Stimulated activated naive CD8-positive, alpha-beta T cell treated with anti-CD3 and anti-CD28 coated beads, Interleukin-15, Interleukin-2, amounts not matched to agents 100 U/mL and 50 U/mL, for 24 hours (primary cell): ENCODE measurements around the gene NSF.
A peak's percentile ranks its signal among the peaks of the same experiment; 100 is the strongest.
"Not testable (repeated sequence)": the region's sequence is repeated elsewhere in the genome, so short reads cannot be mapped to it uniquely, and the experiment has no call there.

ENCODE experiments used
- ATAC-seq: fragments of 150-1000 bp; cut with Tn5 transposase; one replicate; pipeline ENCODE4 v1.10.0; 2021
- DNase-seq: peaks from one replicate; pipeline ENCODE4 v3.0.0; 2021

The NSF gene

DNA sequence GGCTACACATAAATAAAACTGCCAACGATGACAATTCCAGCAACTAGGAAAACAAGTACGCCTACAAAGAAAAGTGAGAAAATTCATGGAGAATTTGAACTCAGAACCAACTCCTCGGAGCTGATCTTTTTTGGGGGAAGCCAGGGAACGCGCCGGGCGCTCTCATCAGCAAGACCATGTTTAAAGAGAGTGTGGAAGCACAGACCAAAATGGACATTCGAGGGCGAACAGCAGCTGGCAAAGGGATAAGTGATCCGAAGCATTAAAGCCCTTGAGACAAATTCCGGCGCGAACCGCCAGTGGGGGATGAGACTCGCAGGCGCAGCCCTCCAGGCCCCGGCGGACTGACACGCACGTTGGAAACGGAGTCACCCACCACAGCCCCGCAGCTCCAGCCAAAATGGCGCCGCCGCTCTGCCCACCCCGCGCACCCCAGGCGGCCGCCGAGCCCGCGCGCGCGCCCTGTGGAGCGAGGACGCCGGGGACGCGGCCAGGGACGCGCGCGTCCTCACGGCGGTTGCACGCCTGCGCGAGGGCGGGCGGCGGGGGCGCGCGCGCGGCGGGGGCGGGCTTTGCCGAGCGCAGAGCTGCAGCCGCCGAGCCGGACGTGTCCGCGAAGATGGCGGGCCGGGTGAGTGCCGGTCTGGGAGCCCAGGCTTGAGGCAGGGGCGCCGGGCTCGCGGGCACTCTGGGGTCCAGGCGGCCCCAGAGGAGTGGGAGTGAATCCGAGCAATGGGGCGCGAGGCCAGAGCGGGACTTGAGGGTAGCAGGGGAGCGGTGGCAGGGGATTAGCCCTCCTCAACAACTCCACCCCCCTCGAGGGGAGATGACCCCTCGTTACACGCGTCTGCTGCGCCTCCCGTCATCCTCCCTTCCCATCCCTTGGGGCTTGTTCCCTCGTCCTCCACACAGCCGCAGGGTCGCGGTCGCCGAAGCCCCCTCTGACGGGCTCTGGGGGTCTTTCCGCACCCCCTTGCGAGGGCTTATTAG is at the start of gene NSF:
NSF (plus strand) TSS at position 513 of the 990 bp plus-strand sequence; CDS start at position 620, 107 bp downstream.
- DNase-seq: not testable (repeated sequence)
- ATAC-seq: peak; percentile 92

DNA sequence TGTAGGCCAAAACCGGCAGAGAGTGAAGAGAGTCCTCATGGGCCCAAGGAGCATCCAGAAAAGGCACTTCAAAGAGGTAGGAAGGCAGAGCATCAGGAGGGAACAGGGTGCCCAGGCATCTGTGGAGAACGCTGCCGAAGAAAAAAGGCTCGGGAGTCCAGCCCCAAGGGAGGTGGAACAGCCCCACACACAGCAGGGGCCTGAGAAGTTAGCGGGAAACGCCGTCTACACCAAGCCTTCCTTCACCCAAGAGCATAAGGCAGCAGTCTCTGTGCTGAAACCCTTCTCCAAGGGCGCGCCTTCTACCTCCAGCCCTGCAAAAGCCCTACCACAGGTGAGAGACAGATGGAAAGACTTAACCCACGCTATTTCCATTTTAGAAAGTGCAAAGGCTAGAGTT is 41.9 kb upstream of the NSF start:
- ATAC-seq, DNase-seq: not testable (repeated sequence)

DNA sequence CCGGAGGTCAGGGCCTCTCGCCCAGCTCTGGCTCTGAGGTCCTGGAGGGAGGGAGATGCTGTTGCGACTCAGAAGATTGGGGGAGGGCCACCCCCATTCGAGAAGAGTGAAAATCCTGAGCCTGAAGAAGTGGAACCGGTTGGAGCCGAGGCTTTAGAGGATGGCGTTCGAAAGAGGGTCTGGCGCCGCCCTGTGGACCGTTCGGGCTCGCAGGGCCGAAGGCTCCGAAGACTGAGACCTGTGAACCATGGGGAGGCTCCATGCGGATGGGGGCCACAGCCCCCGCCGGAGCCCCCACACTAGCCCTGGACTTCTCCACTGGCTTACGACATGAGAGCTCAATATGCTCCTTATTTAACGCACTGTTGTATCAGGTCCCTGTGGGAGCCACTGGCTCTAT is 31.3 kb upstream of the NSF start:
- not testable (repeated sequence) for ATAC-seq

DNA sequence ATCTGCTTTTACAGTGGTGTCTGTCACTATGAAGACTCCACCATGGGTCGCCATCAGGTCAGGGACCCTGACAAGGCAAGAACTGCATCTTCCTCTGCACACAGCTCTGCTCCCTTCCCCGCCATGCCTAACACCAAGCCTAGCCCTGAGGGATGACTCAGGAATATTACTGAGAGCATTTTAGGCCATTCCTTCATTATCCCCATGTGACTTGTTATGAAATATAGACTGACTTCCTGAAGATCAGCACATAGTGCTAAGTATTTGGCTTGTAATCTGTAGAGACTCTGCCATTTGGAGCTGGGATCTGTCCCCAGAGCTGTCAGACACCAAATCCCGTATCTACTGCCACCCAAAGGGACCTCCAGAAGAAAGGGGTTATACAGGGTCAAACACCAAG is 30.4 kb upstream of the NSF start:
- DNase-seq, ATAC-seq: not testable (repeated sequence)

More for the DNA sequence above, 31.3 kb upstream of the NSF start:
- DNase-seq: not testable (repeated sequence)

DNA sequence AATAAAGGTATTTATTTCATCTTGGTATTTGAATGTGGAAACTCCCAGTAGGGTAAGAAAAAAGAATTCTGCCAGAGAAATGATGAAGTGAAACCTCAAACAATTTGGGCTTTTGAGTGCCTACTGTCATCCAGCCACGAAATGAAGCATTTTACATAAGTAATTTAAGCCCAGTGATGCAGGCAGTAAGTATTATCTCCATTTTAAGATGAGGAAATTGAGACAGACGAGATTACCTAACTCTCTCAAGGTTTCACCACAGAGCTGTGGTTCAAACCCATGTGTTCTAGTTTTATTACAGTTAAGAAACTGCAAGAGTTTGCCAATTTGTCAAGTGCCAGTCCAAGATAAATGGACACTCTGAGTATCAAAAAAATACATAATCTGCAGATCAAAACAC is 24.2 kb upstream of the NSF start:
- ATAC-seq, DNase-seq: not testable (repeated sequence)

DNA sequence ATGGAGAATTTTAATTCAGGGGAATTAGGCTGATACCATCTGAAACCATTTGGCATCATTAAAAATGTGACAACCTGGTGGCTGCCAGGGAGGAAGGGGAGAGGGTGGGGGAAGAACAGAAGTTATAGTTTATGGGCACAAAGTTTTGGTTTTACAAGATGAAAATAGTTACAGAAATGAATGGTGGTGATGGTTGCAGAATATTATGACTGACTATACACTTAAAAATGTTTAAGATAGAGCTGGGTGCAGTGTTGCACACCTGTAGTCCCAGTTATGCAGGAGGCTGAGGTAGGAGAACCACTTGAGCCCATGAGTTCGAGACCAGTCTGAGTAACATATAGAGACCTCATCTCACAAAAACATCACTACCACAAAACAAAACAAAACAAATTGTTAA is 23.5 kb upstream of the NSF start:
- ATAC-seq: peak; percentile 23
- DNase-seq: not testable (repeated sequence)

DNA sequence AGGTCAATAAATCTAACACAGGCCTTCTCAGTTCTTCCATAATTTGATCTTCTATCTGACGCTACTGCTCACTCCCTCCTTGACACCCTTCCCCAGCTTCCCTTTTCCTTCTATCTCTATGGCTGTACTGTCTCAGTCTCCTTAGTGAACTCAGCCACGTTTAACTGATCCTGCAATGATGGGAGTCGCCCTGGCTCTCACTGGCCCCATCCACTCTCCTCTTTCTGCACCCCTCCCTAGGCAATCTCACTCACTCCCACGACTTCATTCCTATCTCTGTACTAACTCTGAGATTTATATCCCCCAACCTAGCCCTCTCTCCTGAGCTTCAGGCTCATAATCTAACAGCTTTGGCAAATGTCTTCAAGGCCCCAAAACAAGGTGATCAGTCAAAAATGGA is 18.7 kb upstream of the NSF start:
- not testable (repeated sequence) for DNase-seq, ATAC-seq

DNA sequence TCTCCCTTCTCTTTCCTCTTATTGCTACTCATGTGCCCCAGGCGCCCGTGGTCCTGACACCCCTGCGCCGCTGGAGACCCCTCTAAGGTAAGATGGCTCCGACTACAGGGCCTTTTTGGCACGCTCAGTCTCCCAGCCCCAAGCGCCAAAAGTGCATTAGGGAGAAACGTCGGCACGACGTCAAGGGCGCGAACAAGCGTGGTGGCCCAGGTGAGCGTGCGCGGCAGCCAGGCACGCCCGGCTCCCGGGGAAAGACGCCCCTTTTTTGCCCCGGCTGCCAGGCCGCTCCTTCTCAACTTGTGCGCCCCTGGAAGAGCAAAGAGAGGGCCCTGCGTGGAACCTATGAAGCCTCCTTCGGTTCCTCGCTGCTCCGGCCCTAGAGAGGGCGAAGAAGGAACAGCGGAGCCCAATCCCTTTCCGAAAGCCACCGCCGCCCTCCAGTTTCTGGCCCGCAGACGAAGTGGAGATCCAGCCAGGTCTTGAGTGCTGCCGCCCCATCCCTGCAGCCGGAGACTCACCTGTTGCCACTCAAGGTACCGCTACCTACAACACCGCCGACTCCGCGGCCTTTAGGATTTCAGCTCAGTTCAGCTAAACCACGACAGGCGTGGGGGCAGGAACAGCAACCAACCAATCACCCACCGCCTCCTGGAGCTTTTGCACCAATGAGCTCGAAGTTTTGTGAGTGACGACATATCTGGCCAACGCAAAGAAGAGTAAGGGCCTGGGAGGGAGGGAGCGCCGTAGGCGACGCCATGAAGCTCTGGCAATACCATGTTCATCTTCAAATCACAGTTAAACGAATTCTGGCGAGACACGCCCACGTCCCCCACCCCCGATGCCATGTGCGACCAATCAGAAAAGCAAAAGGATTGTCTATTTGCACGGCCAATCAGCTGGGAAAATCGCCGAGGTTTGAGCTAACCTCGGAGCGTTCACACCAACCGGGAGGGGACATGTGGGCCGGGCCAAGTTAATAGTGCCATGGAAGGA is 11.1 kb upstream of the NSF start, which contains the start of gene ARL17A:
ARL17A (minus strand) TSS at position 609 of the 993 bp plus-strand sequence. CDS start 3,369 bp downstream, outside the sequence.
- ATAC-seq: peak; percentile 95
- DNase-seq: peak; percentile 70

DNA sequence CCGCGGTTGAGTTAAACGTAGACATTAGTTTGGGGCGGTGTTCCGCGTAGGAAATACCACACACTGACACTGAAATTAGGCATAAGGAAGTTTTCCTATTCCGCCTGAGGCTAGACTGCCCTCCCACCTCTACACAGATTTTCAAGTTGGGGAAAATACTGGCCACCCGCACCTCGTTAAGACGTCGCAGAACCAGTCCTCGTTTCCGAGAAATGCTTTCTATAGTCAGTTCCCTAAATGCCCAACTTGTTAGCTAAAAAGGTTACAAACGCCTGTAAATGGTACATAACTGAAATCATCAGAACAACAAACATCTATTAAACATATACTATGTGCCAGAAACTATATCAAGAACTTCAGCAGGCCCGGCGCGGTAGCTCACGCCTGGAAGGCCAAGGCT is 10.4 kb upstream of the NSF start:
- ATAC-seq, DNase-seq: not testable (repeated sequence)

DNA sequence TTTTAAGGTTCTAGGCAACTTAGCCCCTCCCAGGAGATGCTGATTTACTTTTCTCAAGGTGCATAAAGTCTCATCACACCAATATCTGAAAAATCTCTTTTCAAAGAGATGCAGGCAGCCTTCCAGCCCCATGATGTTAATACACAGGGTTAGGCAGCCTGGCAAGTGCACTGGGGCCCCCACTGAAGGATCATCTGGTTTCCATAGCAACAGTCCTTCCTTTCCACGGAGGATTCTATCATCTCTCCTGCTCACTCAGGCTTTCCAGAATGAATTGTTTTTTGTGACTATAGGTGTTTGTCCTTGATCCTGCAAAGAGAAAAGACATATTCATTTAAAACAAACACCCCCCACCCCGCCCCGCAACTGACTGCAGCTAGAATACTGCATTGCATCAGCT is 5.0 kb upstream of the NSF start:
- not testable (repeated sequence) for DNase-seq, ATAC-seq

DNA sequence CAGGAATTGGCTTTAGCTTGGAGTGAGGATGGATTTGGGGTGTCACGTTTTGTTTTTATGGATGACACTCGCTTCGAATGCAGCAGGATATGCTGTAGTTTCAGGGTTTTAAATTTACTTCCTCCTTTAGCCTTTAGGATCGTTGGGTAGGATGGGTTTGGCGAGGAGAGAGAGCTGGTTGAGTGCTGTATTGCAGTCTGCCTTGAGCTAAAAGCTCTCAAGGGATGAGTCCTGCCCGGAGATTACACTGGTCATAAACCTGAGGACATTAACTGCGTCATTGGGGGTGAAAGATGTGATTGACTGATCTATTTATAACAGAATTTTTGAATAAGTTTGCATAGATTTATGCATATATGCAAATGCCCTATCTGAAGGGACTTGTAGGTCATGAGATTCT is 863 bp downstream of the NSF start:
- ATAC-seq: peak; percentile 50
- not testable (repeated sequence) for DNase-seq

DNA sequence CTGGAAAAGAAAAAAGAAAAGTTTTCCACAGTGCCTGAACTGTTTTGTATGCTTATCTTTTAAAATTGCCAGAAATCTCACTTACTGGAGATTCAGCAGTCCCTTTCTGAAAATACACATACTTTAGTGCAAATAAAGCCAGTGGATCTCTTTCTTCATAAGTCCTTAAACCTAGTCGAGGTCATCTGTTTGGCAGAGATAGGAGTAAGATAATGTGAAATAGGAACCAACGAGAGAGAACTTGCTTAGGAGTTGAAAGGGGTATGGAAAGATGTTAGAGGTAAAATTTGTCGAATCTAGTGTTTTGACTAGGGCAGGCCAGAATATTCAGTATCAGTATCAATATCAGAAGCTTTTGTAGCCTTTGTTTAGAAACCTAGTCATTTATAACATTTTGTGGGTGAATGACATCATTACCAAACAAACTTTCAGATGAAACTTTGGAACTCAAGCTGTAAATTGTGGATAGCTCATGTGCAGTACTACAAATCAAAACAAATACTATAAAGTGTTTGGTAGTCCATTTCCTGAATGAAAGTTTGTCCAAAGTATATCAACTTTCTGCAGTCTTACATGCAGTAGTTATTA is 8.0 kb downstream of the NSF start:
- ATAC-seq: peak; percentile 80
- not testable (repeated sequence) for DNase-seq

DNA sequence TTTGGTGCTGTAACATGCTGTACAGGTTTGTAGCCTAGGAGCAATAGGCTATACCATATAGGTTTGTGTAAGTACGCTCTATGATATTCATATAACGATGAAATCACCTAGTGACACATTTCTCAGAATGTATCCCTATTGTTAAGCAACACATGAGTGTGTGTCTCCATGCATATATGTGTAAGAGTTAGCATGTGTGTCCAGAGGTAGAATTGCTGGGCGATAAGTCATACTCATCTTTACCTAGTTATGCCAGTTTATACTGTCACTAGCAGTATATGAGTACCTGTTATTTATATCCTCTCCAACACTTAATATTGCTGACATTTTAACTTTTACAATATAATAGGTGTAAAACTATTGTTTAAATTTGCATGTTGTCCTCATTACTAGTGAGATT is 10.3 kb downstream of the NSF start:
- not testable (repeated sequence) for DNase-seq, ATAC-seq

DNA sequence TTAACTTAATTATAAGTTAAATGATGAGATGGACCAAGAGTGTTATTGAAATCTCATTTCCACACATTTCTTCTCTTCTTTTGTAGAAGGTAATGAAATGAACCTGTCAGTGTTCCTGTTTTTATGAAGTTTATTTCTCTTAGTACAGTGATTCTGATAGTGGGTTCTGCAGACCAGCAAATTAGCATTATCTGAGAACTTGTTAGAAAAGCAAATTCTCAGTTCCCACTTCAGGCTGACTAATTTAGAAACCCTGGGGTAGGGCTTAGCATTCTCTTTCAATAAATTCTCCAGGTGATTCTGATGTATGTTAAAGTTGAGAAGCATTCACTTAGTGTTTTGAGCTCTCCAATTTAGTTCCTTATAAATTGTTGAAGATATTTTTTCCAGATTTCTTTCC is 12.7 kb downstream of the NSF start:
- ATAC-seq: peak; percentile 67
- not testable (repeated sequence) for DNase-seq

DNA sequence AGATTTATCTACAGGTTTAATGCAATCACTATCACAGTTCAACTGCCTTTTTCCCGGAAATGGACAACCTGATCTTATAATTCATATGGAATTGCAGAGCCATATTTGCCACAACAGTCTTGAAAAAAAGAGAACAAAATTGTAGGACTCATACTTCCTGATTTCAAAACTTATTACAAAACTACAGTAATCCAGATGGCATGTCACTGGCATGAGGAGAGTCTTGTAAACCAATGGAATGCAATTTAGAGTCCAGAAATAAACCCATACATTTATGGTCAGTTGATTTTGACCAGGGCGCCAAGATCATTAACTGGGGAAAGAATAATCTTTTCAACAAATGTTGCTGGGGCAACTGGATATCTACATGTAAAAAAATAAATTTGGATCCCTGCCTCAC is 20.8 kb downstream of the NSF start:
- ATAC-seq, DNase-seq: not testable (repeated sequence)

DNA sequence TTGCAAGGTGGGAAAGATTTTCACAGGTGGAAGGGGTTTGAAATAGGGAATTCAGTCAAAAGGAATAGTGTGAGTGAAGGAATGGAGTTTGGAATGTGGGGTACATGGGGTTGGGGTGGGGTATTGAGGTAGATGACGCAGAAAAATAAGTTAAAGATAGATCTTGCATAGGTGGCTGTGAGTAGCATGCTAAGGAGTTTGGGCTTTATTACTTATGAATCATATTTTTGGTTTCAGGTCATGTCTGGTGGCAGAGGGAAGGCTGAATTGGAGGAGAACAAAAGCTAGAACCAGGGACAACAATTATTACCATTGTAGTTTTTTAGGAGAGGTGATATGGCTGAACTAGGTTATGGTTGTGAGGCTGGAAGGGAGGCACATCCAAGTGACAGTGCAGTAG is 23.4 kb downstream of the NSF start:
- DNase-seq: not testable (repeated sequence)
- ATAC-seq: peak; percentile 57

DNA sequence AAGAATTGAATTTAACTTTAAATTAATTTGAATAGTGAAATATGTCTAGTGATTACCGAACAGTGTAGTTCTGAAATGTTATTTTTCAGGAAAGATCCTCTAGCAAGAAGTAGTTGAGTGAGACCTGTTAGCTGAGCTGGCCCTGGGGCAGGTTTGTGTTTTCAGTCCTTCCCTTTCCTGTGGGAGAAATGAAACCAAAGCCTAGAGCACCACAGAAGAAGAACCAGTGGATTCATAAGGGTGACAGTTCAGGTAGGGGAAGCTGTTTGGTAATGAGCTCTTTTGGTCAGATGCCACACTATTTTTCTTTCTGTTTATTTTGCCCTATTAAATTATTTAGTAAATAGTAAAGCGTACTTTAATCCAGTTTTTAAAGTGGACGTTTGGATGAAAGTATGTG is 26.7 kb downstream of the NSF start:
- not testable (repeated sequence) for DNase-seq, ATAC-seq

DNA sequence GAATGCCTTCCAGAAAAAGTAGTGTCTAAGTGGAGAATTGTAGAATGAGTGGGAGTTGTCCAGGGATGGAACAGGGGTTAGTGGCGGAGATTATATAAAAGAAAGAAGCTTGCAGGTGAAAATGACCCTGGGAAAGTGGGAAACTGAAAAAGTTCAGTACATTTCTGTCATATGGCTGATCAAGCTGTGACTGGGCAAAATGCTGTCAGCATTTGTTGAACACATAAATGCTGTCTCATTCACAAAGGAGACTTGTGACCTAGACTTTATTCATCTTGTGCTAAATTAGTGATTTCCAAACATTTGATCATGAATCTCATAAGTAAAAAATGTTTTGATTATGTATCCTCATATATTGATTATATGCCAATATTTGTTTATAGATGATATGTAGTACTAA is 28.5 kb downstream of the NSF start:
- not testable (repeated sequence) for ATAC-seq, DNase-seq

DNA sequence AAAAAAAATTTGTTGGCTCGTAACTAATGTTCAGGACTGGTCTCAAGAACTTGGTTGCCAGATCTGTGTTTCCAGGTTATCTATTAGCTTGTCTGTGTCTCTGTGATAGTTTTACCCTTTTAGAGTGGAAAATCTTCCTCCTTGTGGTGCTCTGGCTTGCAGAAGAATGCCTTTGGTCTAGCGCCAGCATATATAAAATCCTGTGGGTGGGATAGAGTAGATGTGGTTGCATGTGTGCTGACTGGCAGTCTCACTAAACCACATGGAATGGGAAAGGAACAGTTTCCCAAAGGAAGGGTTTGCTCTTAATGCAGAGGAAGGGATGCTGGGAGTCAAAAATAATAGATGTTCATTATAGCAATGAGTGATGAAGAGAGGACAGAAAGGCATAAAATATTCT is 33.3 kb downstream of the NSF start:
- DNase-seq, ATAC-seq: not testable (repeated sequence)

DNA sequence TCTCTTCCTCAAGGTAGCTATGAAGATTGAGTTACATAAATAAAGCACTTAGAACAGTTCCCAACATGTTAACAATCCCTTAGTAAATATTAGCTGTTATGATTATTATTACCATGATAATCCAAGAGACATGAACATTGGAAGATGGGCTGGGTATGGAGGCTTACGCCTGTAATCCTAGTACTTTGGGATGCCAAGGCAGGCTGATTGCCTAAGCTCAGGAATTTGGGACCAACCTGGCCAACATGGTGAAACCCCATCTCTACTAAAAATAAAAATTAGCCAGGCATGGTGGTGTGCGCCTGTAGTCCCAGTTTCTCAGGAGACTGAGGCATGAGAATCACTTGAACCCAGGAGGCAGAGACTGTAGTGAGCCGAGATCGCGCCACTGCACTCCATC is 34.3 kb downstream of the NSF start:
- ATAC-seq, DNase-seq: not testable (repeated sequence)

DNA sequence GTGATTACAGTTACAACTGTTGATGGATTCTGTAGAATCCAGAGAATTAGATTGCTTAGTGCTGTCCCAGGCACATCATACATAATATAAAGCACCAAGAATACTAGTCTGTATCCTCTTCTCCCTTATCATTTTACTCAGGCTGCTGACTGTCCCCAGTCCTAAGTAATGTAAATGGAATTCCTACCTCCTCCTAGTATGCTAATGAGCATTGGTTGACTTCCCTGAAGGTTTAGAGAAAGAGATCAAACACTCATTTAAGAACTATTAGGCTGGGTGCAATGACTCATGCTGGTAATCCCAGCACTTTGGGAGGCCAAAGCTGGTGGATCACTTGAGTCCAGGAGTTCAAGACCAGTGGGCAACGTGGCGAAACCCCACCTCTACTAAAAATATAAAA is 37.0 kb downstream of the NSF start:
- DNase-seq, ATAC-seq: not testable (repeated sequence)
